HCT116 (cell line): ENCODE measurements around the gene PAQR8. TPM values are rescaled to one million over a fixed set of nuclear protein-coding genes. Genes with fewer than 3 reads are reported as not detected.

Experiments used
- ATAC-seq: fragments of 200-7000 bp; cut with Tn5 transposase; 2 replicates; pipeline ENCODE4 v1.9.1; 2020; ENCODE audit warnings: mild to moderate bottlenecking, moderate library complexity
- BruUV-seq: library from RNA; stranded (reverse); fragments of 400-500 nt; replicated peaks from 2 replicates; lab custom pipeline; 2021; lab: Mats Ljungman, UMichigan
- CTCF ChIA-PET: fragments of 300-600 bp; sonication (Branson Sonifier 250); formaldehyde crosslinking; loops from one replicate; lab custom pipeline; 2021; ENCODE audit warnings: antibody characterized with exemption; lab: Charles Lee
- POLR2A ChIA-PET: fragments of 300-600, 350-600 bp; sonication (Branson Sonifier 250); formaldehyde crosslinking; loops from one replicate; lab custom pipeline; 2021; ENCODE audit warnings: antibody characterized with exemption; lab: Charles Lee
- RAD21 ChIA-PET, 2 experiments: fragments of 300-600 bp; sonication (Branson Sonifier 250); formaldehyde crosslinking; loops; one replicate each; lab custom pipeline; 2023; ENCODE audit warnings: low total read pairs in 2 of 2; ENCODE audit not compliant: uncharacterized antibody in 2 of 2, unreplicated experiment in 2 of 2, low non-redundant PET in 1 of 2; lab: Charles Lee
- DNase-seq: peaks from one replicate; pipeline ENCODE4 v3.0.0-alpha.2; 2010; ENCODE audit warnings: low read depth, low spot score
- H2AFZ ChIP-seq: fragments of 200-600 bp; shearing (Covaris generic), sonication (generic); 2 replicates; pipeline ENCODE4 v1.6.1; 2017; ENCODE audit warnings: low read depth, mixed run types, mixed read lengths, antibody characterized with exemption, low read length; ENCODE audit not compliant: poor library complexity, severe bottlenecking
- H3K27ac ChIP-seq: 2 replicates; pipeline ENCODE4 v1.5.1; 2012; ENCODE audit warnings: low read depth, low read length
- H3K27me3 ChIP-seq: fragments of 200-600 bp; sonication (generic); 2 replicates; pipeline ENCODE4 v1.6.1; 2016; ENCODE audit warnings: mixed run types, low read length, mixed read lengths; ENCODE audit not compliant: insufficient read depth
- H3K36me3 ChIP-seq, 2 experiments: fragments of 200-500 bp in 1 of 2; fragments of 200-600 bp in 1 of 2; sonication (Bioruptor generic) in 1 of 2; sonication (generic) in 1 of 2; 2 replicates each; pipeline versions ENCODE4 v1.5.1 to v1.6.1; 2014 to 2016; ENCODE audit warnings: low read length in 2 of 2, inconsistent platforms in 1 of 2, mixed read lengths in 1 of 2, mixed run types in 1 of 2; ENCODE audit not compliant: insufficient read depth in 2 of 2, control insufficient read depth in 1 of 2
- H3K4me1 ChIP-seq, 2 experiments: fragments of 200-600 bp in 1 of 2; sonication (generic) in 1 of 2; 2 replicates each; pipeline versions ENCODE4 v1.5.1 to v1.6.1; 2012 to 2017; ENCODE audit warnings: low read length in 2 of 2, inconsistent platforms in 1 of 2, mild to moderate bottlenecking in 1 of 2, mixed read lengths in 1 of 2, mixed run types in 1 of 2, moderate library complexity in 1 of 2; ENCODE audit not compliant: insufficient read depth in 2 of 2, control insufficient read depth in 1 of 2
- H3K4me2 ChIP-seq: fragments of 200-600 bp; sonication (generic); 2 replicates; pipeline ENCODE4 v1.6.1; 2017; ENCODE audit warnings: mixed run types, low read length, mixed read lengths
- H3K4me3 ChIP-seq, 2 experiments: fragments of 200-600 bp in 1 of 2; sonication (generic) in 1 of 2; replicated peaks in 1 of 2; 2 replicates each; pipeline ENCODE4 v1.5.1; 2011 to 2016; ENCODE audit warnings: low read length in 2 of 2, control low read depth in 1 of 2, low read depth in 1 of 2, mild to moderate bottlenecking in 1 of 2, mixed read lengths in 1 of 2, mixed run types in 1 of 2
- H3K79me2 ChIP-seq: fragments of 200-600 bp; sonication (generic); 2 replicates; pipeline ENCODE4 v1.6.1; 2017; ENCODE audit warnings: mild to moderate bottlenecking, mixed run types, low read length, moderate library complexity, mixed read lengths; ENCODE audit not compliant: insufficient read depth
- H3K9ac ChIP-seq: fragments of 200-600 bp; sonication (generic); 2 replicates; pipeline ENCODE4 v1.6.1; 2016; ENCODE audit warnings: low read length, mixed read lengths
- H3K9me2 ChIP-seq: fragments of 200-600 bp; sonication (generic), shearing (Covaris generic); 2 replicates; pipeline ENCODE4 v1.6.1; 2017; ENCODE audit warnings: mixed run types, mild to moderate bottlenecking, moderate library complexity; ENCODE audit not compliant: insufficient read depth
- H3K9me3 ChIP-seq, 2 experiments: fragments of 200-500 bp in 1 of 2; fragments of 200-600 bp in 1 of 2; sonication (Bioruptor generic) in 1 of 2; sonication (generic) in 1 of 2; 2 replicates each; pipeline ENCODE4 v1.6.1; 2014 to 2017; ENCODE audit warnings: low read length in 2 of 2, mixed read lengths in 2 of 2, inconsistent platforms in 1 of 2, low read depth in 1 of 2, mild to moderate bottlenecking in 1 of 2, mixed run types in 1 of 2, moderate library complexity in 1 of 2; ENCODE audit not compliant: control insufficient read depth in 1 of 2, insufficient read depth in 1 of 2
- H4K20me1 ChIP-seq: fragments of 200-600 bp; sonication (generic), shearing (Covaris generic); 2 replicates; pipeline ENCODE4 v1.6.1; 2017; ENCODE audit warnings: mixed run types, mild to moderate bottlenecking, moderate library complexity; ENCODE audit not compliant: insufficient read depth
- EGR1 ChIP-seq: IDR thresholded peaks from 2 replicates; pipeline ENCODE4 v1.6.1; 2012; ENCODE audit warnings: low read depth
- ELF1 ChIP-seq: IDR thresholded peaks from 2 replicates; pipeline ENCODE4 v1.6.1; 2012; ENCODE audit warnings: low read depth, borderline replicate concordance
- EZH2 ChIP-seq: fragments of 200-600 bp; sonication (generic); IDR thresholded peaks from 2 replicates; pipeline ENCODE4 v1.6.1; 2017; ENCODE audit warnings: antibody characterized with exemption, mixed run types
- POLR2A ChIP-seq: IDR thresholded peaks from 2 replicates; pipeline ENCODE4 v1.7.0; 2011; ENCODE audit warnings: borderline replicate concordance; ENCODE audit not compliant: insufficient read depth, insufficient read length; ENCODE audit errors: extremely low read depth
- POLR2AphosphoS5 ChIP-seq: IDR thresholded peaks from 2 replicates; pipeline ENCODE4 v1.6.1; 2011; ENCODE audit warnings: mild to moderate bottlenecking, low read depth, low read length, moderate library complexity
- RAD21 ChIP-seq: IDR thresholded peaks from 2 replicates; pipeline ENCODE4 v1.6.1; 2012; ENCODE audit warnings: low read depth, mild to moderate bottlenecking
- SIN3A ChIP-seq: IDR thresholded peaks from 2 replicates; pipeline ENCODE4 v1.6.1; 2012; ENCODE audit warnings: low read depth
- TCF7L2 ChIP-seq: IDR thresholded peaks from 2 replicates; pipeline ENCODE4 v1.7.0; 2011; ENCODE audit warnings: borderline replicate concordance, inconsistent platforms; ENCODE audit not compliant: insufficient read depth, insufficient read length; ENCODE audit errors: extremely low read depth
- YY1 ChIP-seq: IDR thresholded peaks from 2 replicates; pipeline ENCODE4 v1.6.1; 2011; ENCODE audit warnings: low read length, low read depth, moderate library complexity, mild to moderate bottlenecking; ENCODE audit not compliant: insufficient replicate concordance; ENCODE audit errors: extremely low read depth
- intact Hi-C: fragments of 100-400 bp; cut with micrococcal nuclease; formaldehyde crosslinking; loops from 2 replicates; pipeline ENCODE4 v1.10.0; 2022
- total RNA-seq: library from RNA; stranded (reverse); gene quantifications from one replicate; pipeline ENCODE4 v1.2.1, GENCODE V29; 2021; ENCODE audit not compliant: unreplicated experiment
- TF ChIP-seq, protein P1 (sequence below): IDR thresholded peaks from 2 replicates; pipeline ENCODE4 v1.6.1; 2012
- TF ChIP-seq, protein P2 (sequence below): IDR thresholded peaks from 2 replicates; pipeline ENCODE4 v1.6.1; 2011; ENCODE audit warnings: mild to moderate bottlenecking, low read length, moderate library complexity; ENCODE audit not compliant: insufficient replicate concordance; ENCODE audit errors: extremely low read depth
- TF ChIP-seq, protein P3 (sequence below): IDR thresholded peaks from 2 replicates; pipeline ENCODE4 v1.6.1; 2012; ENCODE audit warnings: low read depth
- TF ChIP-seq, protein P4 (sequence below), 3 experiments: fragments of 200-600 bp in 1 of 3; sonication (generic) in 1 of 3; IDR thresholded peaks in 2 of 3; conservative IDR thresholded peaks in 1 of 3; 2 replicates each; pipeline ENCODE4 v1.5.1; 2012 to 2017; ENCODE audit warnings: low read depth in 2 of 3, low read length in 2 of 3, antibody characterized with exemption in 1 of 3, borderline replicate concordance in 1 of 3, control low read depth in 1 of 3, mild to moderate bottlenecking in 1 of 3, mixed read lengths in 1 of 3, mixed run types in 1 of 3, moderate library complexity in 1 of 3; ENCODE audit not compliant: insufficient read depth in 1 of 3

PAQR8 gene
- total RNA-seq, 1 experiment from 2014 or later, result 5.9 TPM

DNA sequence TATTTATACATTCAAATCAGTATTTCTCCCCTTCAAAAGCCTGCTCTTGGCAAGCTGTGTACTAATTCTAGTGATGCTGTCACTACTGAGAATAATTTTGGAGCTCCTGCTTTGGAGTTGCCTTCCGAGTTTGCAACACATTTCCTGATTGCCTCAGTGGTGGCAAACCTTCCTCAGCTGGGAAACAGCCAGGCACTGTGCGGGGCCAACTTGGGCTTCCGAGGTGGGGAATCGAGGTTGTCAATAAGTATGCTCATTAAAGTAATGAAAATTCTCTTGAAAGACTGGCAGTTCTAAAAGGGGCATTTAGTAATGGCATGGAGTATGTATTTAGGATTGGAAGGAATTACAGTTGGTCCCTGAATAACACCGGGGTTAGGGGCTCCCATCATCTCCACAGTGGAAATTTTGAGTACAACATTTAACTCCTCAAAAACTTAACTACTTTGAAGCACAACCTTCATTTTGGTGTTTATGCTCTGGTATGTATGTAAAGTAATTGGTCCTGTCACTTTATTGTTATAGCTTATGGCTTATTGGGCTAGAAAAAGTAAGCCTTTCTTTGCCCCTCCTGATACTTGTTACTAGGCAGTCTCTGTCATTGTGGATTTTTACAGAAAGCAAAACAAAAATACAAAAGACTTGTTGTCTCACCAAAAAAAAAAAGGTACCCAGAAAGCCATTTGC is 2.7 kb downstream of the PAQR8 start:
- ATAC-seq, result no peak
- no peaks in the 10 kb centered on the region for H4K20me1 ChIP-seq
- no peaks in the 10 kb centered on the region for H3K36me3 ChIP-seq
- RAD21 ChIA-PET, result interaction anchor here in 1 of 2 experiments (0.7 kb wide), 1 partner anchor 131 kb away, joined by 6 read pairs; no protein-coding TSS in a partner anchor
- H3K4me1 ChIP-seq, result peaks cover 3 to 19% of the 10 kb centered on the region in 2 experiments; a peak in 3 of 4 replicates
- TF ChIP-seq, protein P1, sequence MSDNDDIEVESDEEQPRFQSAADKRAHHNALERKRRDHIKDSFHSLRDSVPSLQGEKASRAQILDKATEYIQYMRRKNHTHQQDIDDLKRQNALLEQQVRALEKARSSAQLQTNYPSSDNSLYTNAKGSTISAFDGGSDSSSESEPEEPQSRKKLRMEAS, result no peak
- TF ChIP-seq, protein P2, sequence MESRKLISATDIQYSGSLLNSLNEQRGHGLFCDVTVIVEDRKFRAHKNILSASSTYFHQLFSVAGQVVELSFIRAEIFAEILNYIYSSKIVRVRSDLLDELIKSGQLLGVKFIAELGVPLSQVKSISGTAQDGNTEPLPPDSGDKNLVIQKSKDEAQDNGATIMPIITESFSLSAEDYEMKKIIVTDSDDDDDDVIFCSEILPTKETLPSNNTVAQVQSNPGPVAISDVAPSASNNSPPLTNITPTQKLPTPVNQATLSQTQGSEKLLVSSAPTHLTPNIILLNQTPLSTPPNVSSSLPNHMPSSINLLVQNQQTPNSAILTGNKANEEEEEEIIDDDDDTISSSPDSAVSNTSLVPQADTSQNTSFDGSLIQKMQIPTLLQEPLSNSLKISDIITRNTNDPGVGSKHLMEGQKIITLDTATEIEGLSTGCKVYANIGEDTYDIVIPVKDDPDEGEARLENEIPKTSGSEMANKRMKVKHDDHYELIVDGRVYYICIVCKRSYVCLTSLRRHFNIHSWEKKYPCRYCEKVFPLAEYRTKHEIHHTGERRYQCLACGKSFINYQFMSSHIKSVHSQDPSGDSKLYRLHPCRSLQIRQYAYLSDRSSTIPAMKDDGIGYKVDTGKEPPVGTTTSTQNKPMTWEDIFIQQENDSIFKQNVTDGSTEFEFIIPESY, result no peak
- TF ChIP-seq EGR1, result no peak
- TF ChIP-seq, protein P3, sequence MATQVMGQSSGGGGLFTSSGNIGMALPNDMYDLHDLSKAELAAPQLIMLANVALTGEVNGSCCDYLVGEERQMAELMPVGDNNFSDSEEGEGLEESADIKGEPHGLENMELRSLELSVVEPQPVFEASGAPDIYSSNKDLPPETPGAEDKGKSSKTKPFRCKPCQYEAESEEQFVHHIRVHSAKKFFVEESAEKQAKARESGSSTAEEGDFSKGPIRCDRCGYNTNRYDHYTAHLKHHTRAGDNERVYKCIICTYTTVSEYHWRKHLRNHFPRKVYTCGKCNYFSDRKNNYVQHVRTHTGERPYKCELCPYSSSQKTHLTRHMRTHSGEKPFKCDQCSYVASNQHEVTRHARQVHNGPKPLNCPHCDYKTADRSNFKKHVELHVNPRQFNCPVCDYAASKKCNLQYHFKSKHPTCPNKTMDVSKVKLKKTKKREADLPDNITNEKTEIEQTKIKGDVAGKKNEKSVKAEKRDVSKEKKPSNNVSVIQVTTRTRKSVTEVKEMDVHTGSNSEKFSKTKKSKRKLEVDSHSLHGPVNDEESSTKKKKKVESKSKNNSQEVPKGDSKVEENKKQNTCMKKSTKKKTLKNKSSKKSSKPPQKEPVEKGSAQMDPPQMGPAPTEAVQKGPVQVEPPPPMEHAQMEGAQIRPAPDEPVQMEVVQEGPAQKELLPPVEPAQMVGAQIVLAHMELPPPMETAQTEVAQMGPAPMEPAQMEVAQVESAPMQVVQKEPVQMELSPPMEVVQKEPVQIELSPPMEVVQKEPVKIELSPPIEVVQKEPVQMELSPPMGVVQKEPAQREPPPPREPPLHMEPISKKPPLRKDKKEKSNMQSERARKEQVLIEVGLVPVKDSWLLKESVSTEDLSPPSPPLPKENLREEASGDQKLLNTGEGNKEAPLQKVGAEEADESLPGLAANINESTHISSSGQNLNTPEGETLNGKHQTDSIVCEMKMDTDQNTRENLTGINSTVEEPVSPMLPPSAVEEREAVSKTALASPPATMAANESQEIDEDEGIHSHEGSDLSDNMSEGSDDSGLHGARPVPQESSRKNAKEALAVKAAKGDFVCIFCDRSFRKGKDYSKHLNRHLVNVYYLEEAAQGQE, result no peak
- TF ChIP-seq, protein P4, sequence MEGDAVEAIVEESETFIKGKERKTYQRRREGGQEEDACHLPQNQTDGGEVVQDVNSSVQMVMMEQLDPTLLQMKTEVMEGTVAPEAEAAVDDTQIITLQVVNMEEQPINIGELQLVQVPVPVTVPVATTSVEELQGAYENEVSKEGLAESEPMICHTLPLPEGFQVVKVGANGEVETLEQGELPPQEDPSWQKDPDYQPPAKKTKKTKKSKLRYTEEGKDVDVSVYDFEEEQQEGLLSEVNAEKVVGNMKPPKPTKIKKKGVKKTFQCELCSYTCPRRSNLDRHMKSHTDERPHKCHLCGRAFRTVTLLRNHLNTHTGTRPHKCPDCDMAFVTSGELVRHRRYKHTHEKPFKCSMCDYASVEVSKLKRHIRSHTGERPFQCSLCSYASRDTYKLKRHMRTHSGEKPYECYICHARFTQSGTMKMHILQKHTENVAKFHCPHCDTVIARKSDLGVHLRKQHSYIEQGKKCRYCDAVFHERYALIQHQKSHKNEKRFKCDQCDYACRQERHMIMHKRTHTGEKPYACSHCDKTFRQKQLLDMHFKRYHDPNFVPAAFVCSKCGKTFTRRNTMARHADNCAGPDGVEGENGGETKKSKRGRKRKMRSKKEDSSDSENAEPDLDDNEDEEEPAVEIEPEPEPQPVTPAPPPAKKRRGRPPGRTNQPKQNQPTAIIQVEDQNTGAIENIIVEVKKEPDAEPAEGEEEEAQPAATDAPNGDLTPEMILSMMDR (IDR thresholded peaks at IDR 0.05 in 2 of 3, conservative IDR thresholded peaks at IDR 0.05 in 1 of 3; ENCODE audit: borderline replicate concordance in 1 of 3, insufficient read depth in 1 of 3, low read depth in 2 of 3, low read length in 2 of 3), result no peak
- no peak for TF ChIP-seq RAD21
- no peak for TF ChIP-seq YY1
- TF ChIP-seq POLR2A, result no peak
- no peak for TF ChIP-seq TCF7L2
- TF ChIP-seq SIN3A, result no peak
- TF ChIP-seq ELF1, result no peak
- no peak for TF ChIP-seq EZH2
- no peak for TF ChIP-seq POLR2AphosphoS5
- TF ChIP-seq, all 23 proteins: peak for 0
- BruUV-seq, result TSS peak; percentile 30
- Histone ChIP-seq H3K79me2 (peaks cover 13% of the 10 kb centered on the region; the same call in 1 of the 2 replicates), H3K27ac (no peak overlapping the region), H3K4me2 (no peak overlapping the region), H3K9ac (no peak overlapping the region), H3K27me3 (no peaks in the 10 kb centered on the region), H3K9me3 (no peaks in the 10 kb centered on the region), H3K9me2 (no peaks in the 10 kb centered on the region), H2AFZ (no peak overlapping the region), H3K4me3 (no peak overlapping the region)
- POLR2A ChIA-PET, result no interaction called here
- DNase-seq, result no peak
- CTCF ChIA-PET, result no interaction called here
- intact Hi-C loops, result no loop called here
